Keratinocyte (primary cell): ENCODE data around the gene VCL.

Experiments
- EZH2 ChIP-seq: IDR thresholded peaks from one replicate; pipeline ENCODE4 v1.6.1; 2012; ENCODE audit warnings: inconsistent platforms, mild to moderate bottlenecking, low read length, moderate library complexity
- TF ChIP-seq, protein P1 (sequence below), 3 experiments: IDR thresholded peaks in 1 of 3; conservative IDR thresholded peaks in 1 of 3; optimal IDR thresholded peaks in 1 of 3; 2 replicates in 2 of 3; 3 replicates in 1 of 3; pipeline versions ENCODE3 to v1.5.1; 2011; ENCODE audit warnings: low read length in 3 of 3, mild to moderate bottlenecking in 3 of 3, moderate library complexity in 2 of 3, control low read depth in 1 of 3, inconsistent platforms in 1 of 3; ENCODE audit not compliant: insufficient read depth in 2 of 3; ENCODE audit errors: extremely low read depth in 1 of 3

- TF ChIP-seq, protein P1, sequence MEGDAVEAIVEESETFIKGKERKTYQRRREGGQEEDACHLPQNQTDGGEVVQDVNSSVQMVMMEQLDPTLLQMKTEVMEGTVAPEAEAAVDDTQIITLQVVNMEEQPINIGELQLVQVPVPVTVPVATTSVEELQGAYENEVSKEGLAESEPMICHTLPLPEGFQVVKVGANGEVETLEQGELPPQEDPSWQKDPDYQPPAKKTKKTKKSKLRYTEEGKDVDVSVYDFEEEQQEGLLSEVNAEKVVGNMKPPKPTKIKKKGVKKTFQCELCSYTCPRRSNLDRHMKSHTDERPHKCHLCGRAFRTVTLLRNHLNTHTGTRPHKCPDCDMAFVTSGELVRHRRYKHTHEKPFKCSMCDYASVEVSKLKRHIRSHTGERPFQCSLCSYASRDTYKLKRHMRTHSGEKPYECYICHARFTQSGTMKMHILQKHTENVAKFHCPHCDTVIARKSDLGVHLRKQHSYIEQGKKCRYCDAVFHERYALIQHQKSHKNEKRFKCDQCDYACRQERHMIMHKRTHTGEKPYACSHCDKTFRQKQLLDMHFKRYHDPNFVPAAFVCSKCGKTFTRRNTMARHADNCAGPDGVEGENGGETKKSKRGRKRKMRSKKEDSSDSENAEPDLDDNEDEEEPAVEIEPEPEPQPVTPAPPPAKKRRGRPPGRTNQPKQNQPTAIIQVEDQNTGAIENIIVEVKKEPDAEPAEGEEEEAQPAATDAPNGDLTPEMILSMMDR (optimal IDR thresholded peaks at IDR 0.05 in 1 of 3, IDR thresholded peaks at IDR 0.05 in 1 of 3, conservative IDR thresholded peaks at IDR 0.05 in 1 of 3; ENCODE audit: extremely low read depth in 1 of 3, insufficient read depth in 2 of 3, low read length in 3 of 3): no peak
- TF ChIP-seq EZH2: no peak
Observed at GRCh38 chr10:74072503-74072902, 74.6 kb downstream of the VCL start.
